ENCODE measurements around the gene ELOVL6. TPM values are rescaled to one million over a fixed set of nuclear protein-coding genes. Genes with fewer than 3 reads are reported as not detected.

ELOVL6 gene
- total and polyA plus RNA-seq, 7 experiments from 2014 or later = 0.13 to 32.9 (median 0.81) TPM

- H3K27me3 Mint-ChIP-seq = no peaks in the 10 kb centered on the region
- Histone ChIP-seq H3K27ac (ENCODE audit: low read depth, low read length) (no peak overlapping the region), H3K9me3 (ENCODE audit: control insufficient read depth in 2 of 3, low read length in 3 of 3) (no peaks in the 10 kb centered on the region), H3K27me3 (ENCODE audit: control insufficient read depth in 2 of 2, insufficient read depth in 2 of 2, low read length in 2 of 2) (peaks cover 0 to 4% of the 10 kb centered on the region in 2 donors), H3K36me3 (ENCODE audit: control insufficient read depth in 2 of 3, insufficient read depth in 3 of 3, low read length in 3 of 3) (no peaks in the 10 kb centered on the region), H3K4me1 (ENCODE audit: control insufficient read depth in 2 of 2, insufficient read depth in 2 of 2, low read length in 2 of 2) (no peaks in the 10 kb centered on the region), H3K4me3 (ENCODE audit: low read length) (no peak overlapping the region)
- H3K36me3 Mint-ChIP-seq = peaks cover 0 to 18% (median 3%) of the 10 kb centered on the region in 5 donors
- no peak for DNase-seq
- no peak overlapping the region for H3K4me3 Mint-ChIP-seq
- peak overlapping the region in 1 of 9 donors; percentile 1 for H3K27ac Mint-ChIP-seq
- intact Hi-C loops (cut with micrococcal nuclease) = no loop called here
- peaks cover 0 to 24% (median 0%) of the 10 kb centered on the region in 7 donors for H3K4me1 Mint-ChIP-seq
- CTCF ChIA-PET = interaction anchor here (0.9 kb wide), 1 partner anchor 11 kb away, joined by 4 read pairs; no protein-coding TSS in a partner anchor
- H3K9me3 Mint-ChIP-seq = no peaks in the 10 kb centered on the region
- POLR2A ChIA-PET = no interaction called here
- ATAC-seq = peak; percentile 45
These were observed 90.0 kb downstream of the ELOVL6 start for GRCh38 chr4:110108422-110108821.

GRCh38 chr4:110107866-110108265 is 90.5 kb downstream of the ELOVL6 start:
- CTCF ChIA-PET = interaction anchor here (0.9 kb wide), 1 partner anchor 11 kb away, joined by 4 read pairs; no protein-coding TSS in a partner anchor
- peaks cover 0 to 4% of the 10 kb centered on the region in 2 donors for H3K27me3 ChIP-seq (ENCODE audit: control insufficient read depth in 2 of 2, insufficient read depth in 2 of 2, low read length in 2 of 2)
- no peak overlapping the region for H3K4me3 Mint-ChIP-seq
- H3K4me3 ChIP-seq (ENCODE audit: low read length) = no peak overlapping the region
- H3K27ac Mint-ChIP-seq = peak overlapping the region in 1 of 9 donors; percentile 1
- DNase-seq (no peak), ATAC-seq (no peak)
- intact Hi-C loops (cut with micrococcal nuclease) = no loop called here
- H3K4me1 ChIP-seq (ENCODE audit: control insufficient read depth in 2 of 2, insufficient read depth in 2 of 2, low read length in 2 of 2) = no peaks in the 10 kb centered on the region
- POLR2A ChIA-PET = no interaction called here
- no peaks in the 10 kb centered on the region for H3K9me3 ChIP-seq (ENCODE audit: control insufficient read depth in 2 of 3, low read length in 3 of 3)
- H3K4me1 Mint-ChIP-seq = peaks cover 0 to 24% (median 0%) of the 10 kb centered on the region in 7 donors
- H3K36me3 ChIP-seq (ENCODE audit: control insufficient read depth in 2 of 3, insufficient read depth in 3 of 3, low read length in 3 of 3) = no peaks in the 10 kb centered on the region
- no peak overlapping the region for H3K27ac ChIP-seq (ENCODE audit: low read depth, low read length)
- H3K36me3 Mint-ChIP-seq = peaks cover 0 to 21% (median 6%) of the 10 kb centered on the region in 5 donors
- no peaks in the 10 kb centered on the region for H3K9me3 Mint-ChIP-seq
- H3K27me3 Mint-ChIP-seq = no peaks in the 10 kb centered on the region

- H3K4me3 Mint-ChIP-seq = no peak overlapping the region
- DNase-seq (no peak), ATAC-seq (no peak)
- H3K27me3 ChIP-seq (ENCODE audit: control insufficient read depth in 2 of 2, insufficient read depth in 2 of 2, low read length in 2 of 2) = peaks cover 0 to 4% of the 10 kb centered on the region in 2 donors
- CTCF ChIA-PET = no interaction called here
- no peaks in the 10 kb centered on the region for H3K9me3 ChIP-seq (ENCODE audit: control insufficient read depth in 2 of 3, low read length in 3 of 3)
- no peaks in the 10 kb centered on the region for H3K27me3 Mint-ChIP-seq
- H3K27ac ChIP-seq (ENCODE audit: low read depth, low read length) = no peak overlapping the region
- POLR2A ChIA-PET = no interaction called here
- no peaks in the 10 kb centered on the region for H3K9me3 Mint-ChIP-seq
- H3K36me3 ChIP-seq (ENCODE audit: control insufficient read depth in 2 of 3, insufficient read depth in 3 of 3, low read length in 3 of 3) = no peaks in the 10 kb centered on the region
- intact Hi-C loops (cut with micrococcal nuclease) = no loop called here
- H3K4me3 ChIP-seq (ENCODE audit: low read length) = no peak overlapping the region
- no peaks in the 10 kb centered on the region for H3K4me1 ChIP-seq (ENCODE audit: control insufficient read depth in 2 of 2, insufficient read depth in 2 of 2, low read length in 2 of 2)
- no peak overlapping the region for H3K27ac Mint-ChIP-seq
- peaks cover 0 to 23% (median 6%) of the 10 kb centered on the region in 5 donors for H3K36me3 Mint-ChIP-seq
- peaks cover 0 to 21% (median 0%) of the 10 kb centered on the region in 7 donors for H3K4me1 Mint-ChIP-seq
These were observed 91.5 kb downstream of the ELOVL6 start for GRCh38 chr4:110106931-110107296.

GRCh38 chr4:110104661-110105060 is 93.8 kb downstream of the ELOVL6 start:
- Mint-ChIP-seq H3K27me3 (no peaks in the 10 kb centered on the region), H3K4me3 (no peak overlapping the region), H3K9me3 (no peaks in the 10 kb centered on the region), H3K4me1 (peaks cover 0 to 24% (median 0%) of the 10 kb centered on the region in 7 donors), H3K36me3 (peaks cover 0 to 23% (median 3%) of the 10 kb centered on the region in 5 donors), H3K27ac (no peak overlapping the region)
- ChIA-PET CTCF (interaction anchor here (0.7 kb wide), 1 partner anchor 60 kb away, joined by 3 read pairs; no protein-coding TSS in a partner anchor), POLR2A (no interaction called here)
- H3K27ac ChIP-seq (ENCODE audit: low read depth, low read length) = no peak overlapping the region
- no peaks in the 10 kb centered on the region for H3K27me3 ChIP-seq (ENCODE audit: control insufficient read depth in 2 of 2, insufficient read depth in 2 of 2, low read length in 2 of 2)
- H3K9me3 ChIP-seq (ENCODE audit: control insufficient read depth in 2 of 3, low read length in 3 of 3) = no peaks in the 10 kb centered on the region
- no peaks in the 10 kb centered on the region for H3K4me1 ChIP-seq (ENCODE audit: control insufficient read depth in 2 of 2, insufficient read depth in 2 of 2, low read length in 2 of 2)
- no peaks in the 10 kb centered on the region for H3K36me3 ChIP-seq (ENCODE audit: control insufficient read depth in 2 of 3, insufficient read depth in 3 of 3, low read length in 3 of 3)
- DNase-seq = no peak
- ATAC-seq = no peak
- intact Hi-C loops (cut with micrococcal nuclease) = no loop called here
- H3K4me3 ChIP-seq (ENCODE audit: low read length) = no peak overlapping the region

- DNase-seq (no peak), ATAC-seq (no peak)
- Mint-ChIP-seq H3K4me1 (peaks cover 0 to 18% (median 0%) of the 10 kb centered on the region in 7 donors), H3K9me3 (no peaks in the 10 kb centered on the region), H3K27ac (no peak overlapping the region), H3K27me3 (no peaks in the 10 kb centered on the region), H3K4me3 (no peak overlapping the region), H3K36me3 (peaks cover 0 to 28% (median 6%) of the 10 kb centered on the region in 5 donors)
- Histone ChIP-seq H3K27me3 (ENCODE audit: control insufficient read depth in 2 of 2, insufficient read depth in 2 of 2, low read length in 2 of 2) (no peaks in the 10 kb centered on the region), H3K9me3 (ENCODE audit: control insufficient read depth in 2 of 3, low read length in 3 of 3) (no peaks in the 10 kb centered on the region), H3K36me3 (ENCODE audit: control insufficient read depth in 2 of 3, insufficient read depth in 3 of 3, low read length in 3 of 3) (no peaks in the 10 kb centered on the region), H3K27ac (ENCODE audit: low read depth, low read length) (no peak overlapping the region), H3K4me1 (ENCODE audit: control insufficient read depth in 2 of 2, insufficient read depth in 2 of 2, low read length in 2 of 2) (no peaks in the 10 kb centered on the region), H3K4me3 (ENCODE audit: low read length) (no peak overlapping the region)
- ChIA-PET CTCF (no interaction called here), POLR2A (no interaction called here)
- intact Hi-C loops (cut with micrococcal nuclease) = loop anchor here in 1 of 2 donors (5.0 kb wide), 1 partner anchor 47 kb away; no protein-coding TSS in a partner anchor
These were observed 98.8 kb downstream of the ELOVL6 start for GRCh38 chr4:110099638-110100037.

GRCh38 chr4:110096405-110096804 is 102.0 kb downstream of the ELOVL6 start:
- POLR2A ChIA-PET = no interaction called here
- intact Hi-C loops (cut with micrococcal nuclease) = loop anchor here in 1 of 2 donors (5.0 kb wide), 1 partner anchor 44 kb away; no protein-coding TSS in a partner anchor

GRCh38 chr4:110092646-110093045 is 105.8 kb downstream of the ELOVL6 start:
- ChIA-PET POLR2A (no interaction called here), CTCF (no interaction called here)
- intact Hi-C loops (cut with micrococcal nuclease) = no loop called here

More at GRCh38 chr4:110096405-110096804, 102.0 kb downstream of the ELOVL6 start:
- no peak overlapping the region for H3K4me3 ChIP-seq (ENCODE audit: low read length)
- DNase-seq (no peak), ATAC-seq (no peak)
- no peaks in the 10 kb centered on the region for H3K9me3 Mint-ChIP-seq
- no peaks in the 10 kb centered on the region for H3K27me3 ChIP-seq (ENCODE audit: control insufficient read depth in 2 of 2, insufficient read depth in 2 of 2, low read length in 2 of 2)
- CTCF ChIA-PET = no interaction called here
- H3K9me3 ChIP-seq (ENCODE audit: control insufficient read depth in 2 of 3, low read length in 3 of 3) = no peaks in the 10 kb centered on the region
- no peak overlapping the region for H3K27ac ChIP-seq (ENCODE audit: low read depth, low read length)
- no peaks in the 10 kb centered on the region for H3K36me3 ChIP-seq (ENCODE audit: control insufficient read depth in 2 of 3, insufficient read depth in 3 of 3, low read length in 3 of 3)
- peaks cover 0 to 23% (median 0%) of the 10 kb centered on the region in 5 donors for H3K36me3 Mint-ChIP-seq
- H3K4me3 Mint-ChIP-seq = no peak overlapping the region
- H3K4me1 Mint-ChIP-seq = peaks cover 0 to 25% (median 0%) of the 10 kb centered on the region in 7 donors
- peaks cover 0 to 4% (median 0%) of the 10 kb centered on the region in 5 donors for H3K27me3 Mint-ChIP-seq
- no peaks in the 10 kb centered on the region for H3K4me1 ChIP-seq (ENCODE audit: control insufficient read depth in 2 of 2, insufficient read depth in 2 of 2, low read length in 2 of 2)
- H3K27ac Mint-ChIP-seq = peak overlapping the region in 1 of 9 donors; percentile 51

More at GRCh38 chr4:110092646-110093045, 105.8 kb downstream of the ELOVL6 start:
- DNase-seq (no peak), ATAC-seq (no peak)
- H3K4me3 ChIP-seq (ENCODE audit: low read length) = no peak overlapping the region
- no peak overlapping the region for H3K27ac Mint-ChIP-seq
- H3K4me3 Mint-ChIP-seq = no peak overlapping the region
- peaks cover 5 to 47% (median 15%) of the 10 kb centered on the region in 7 donors for H3K4me1 Mint-ChIP-seq
- no peak overlapping the region for H3K27ac ChIP-seq (ENCODE audit: low read depth, low read length)
- H3K27me3 ChIP-seq (ENCODE audit: control insufficient read depth in 2 of 2, insufficient read depth in 2 of 2, low read length in 2 of 2) = no peaks in the 10 kb centered on the region
- H3K9me3 ChIP-seq (ENCODE audit: control insufficient read depth in 2 of 3, low read length in 3 of 3) = no peaks in the 10 kb centered on the region
- H3K9me3 Mint-ChIP-seq = peaks cover 0 to 3% (median 0%) of the 10 kb centered on the region in 11 donors
- peaks cover 0 to 4% (median 0%) of the 10 kb centered on the region in 5 donors for H3K27me3 Mint-ChIP-seq
- H3K4me1 ChIP-seq (ENCODE audit: control insufficient read depth in 2 of 2, insufficient read depth in 2 of 2, low read length in 2 of 2) = no peaks in the 10 kb centered on the region
- no peaks in the 10 kb centered on the region for H3K36me3 ChIP-seq (ENCODE audit: control insufficient read depth in 2 of 3, insufficient read depth in 3 of 3, low read length in 3 of 3)
- peaks cover 0 to 29% (median 4%) of the 10 kb centered on the region in 5 donors for H3K36me3 Mint-ChIP-seq

Data from naive thymus-derived CD4-positive, alpha-beta T cell (primary cell).